Endodermal cell (in vitro differentiated cells): Measurements from ENCODE around the gene EEPD1. TPM values are rescaled to one million over a fixed set of nuclear protein-coding genes. Genes with fewer than 3 reads are reported as not detected.

Experiments
- DNase-seq: peaks from one replicate; pipeline ENCODE4 v3.0.0-alpha.2; 2017
- H3K27ac ChIP-seq: 2 replicates; pipeline ENCODE4 v1.5.1; 2013; ENCODE audit warnings: mild to moderate bottlenecking, low read depth, low read length, moderate library complexity
- H3K27me3 ChIP-seq: 2 replicates; pipeline ENCODE4 v1.6.1; 2013; ENCODE audit warnings: mild to moderate bottlenecking, low read length, moderate library complexity; ENCODE audit not compliant: insufficient read depth, control insufficient read depth, poor library complexity, severe bottlenecking
- H3K36me3 ChIP-seq: 2 replicates; pipeline ENCODE4 v1.7.0; 2013; ENCODE audit warnings: mild to moderate bottlenecking, low read length, moderate library complexity; ENCODE audit not compliant: control insufficient read depth, insufficient read depth
- H3K4me1 ChIP-seq: one replicate; pipeline ENCODE4 v1.7.0; 2013; ENCODE audit warnings: low read length; ENCODE audit not compliant: control insufficient read depth, insufficient read depth
- H3K4me3 ChIP-seq: 2 replicates; pipeline ENCODE4 v1.5.1; 2013; ENCODE audit warnings: mild to moderate bottlenecking, low read length, moderate library complexity
- H3K9ac ChIP-seq: 2 replicates; pipeline ENCODE4 v1.6.1; 2013; ENCODE audit warnings: mild to moderate bottlenecking, low read length, moderate library complexity; ENCODE audit not compliant: poor library complexity, severe bottlenecking; ENCODE audit errors: extremely low read depth
- H3K9me3 ChIP-seq: 2 replicates; pipeline ENCODE4 v1.6.1; 2013; ENCODE audit warnings: mild to moderate bottlenecking, low read length, moderate library complexity; ENCODE audit not compliant: control insufficient read depth
- H3K27ac Mint-ChIP-seq: 2 replicates; pipeline ENCODE4 v1.8.0; 2020; ENCODE audit warnings: mixed read lengths
- H3K27me3 Mint-ChIP-seq: 2 replicates; pipeline ENCODE4 v1.8.0; 2021; ENCODE audit warnings: mild to moderate bottlenecking, mixed read lengths; ENCODE audit not compliant: insufficient read depth
- H3K36me3 Mint-ChIP-seq: 2 replicates; pipeline ENCODE4 v1.8.0; 2020; ENCODE audit warnings: low read depth, mixed read lengths
- H3K4me1 Mint-ChIP-seq: 2 replicates; pipeline ENCODE4 v1.8.0; 2020; ENCODE audit warnings: mixed read lengths
- H3K4me3 Mint-ChIP-seq: 2 replicates; pipeline ENCODE4 v1.8.0; 2020; ENCODE audit warnings: mild to moderate bottlenecking, moderate library complexity, mixed read lengths
- H3K9me3 Mint-ChIP-seq: 2 replicates; pipeline ENCODE4 v1.8.0; 2020; ENCODE audit warnings: mild to moderate bottlenecking, mixed read lengths
- WGBS, 2 experiments: methylation state at CpG; one replicate each; pipeline versions ENCODE4 v1.1.5 to v1.1.7; 2013; ENCODE audit warnings: missing lambda C conversion rate in 2 of 2, mixed read lengths in 1 of 2; ENCODE audit not compliant: insufficient coverage in 1 of 2, insufficient read length in 1 of 2; 5-methylcytosine and 5-hydroxymethylcytosine counted together
- total RNA-seq, 2 donors: library from RNA; stranded (reverse); fragmentation: NEBNext Ultra II Directional in 1 of 2; extraction: Animal tissue kit (Norgen Biotek cat#: 25700) in 1 of 2; gene quantifications; 2 replicates in 1 of 2; 3 replicates in 1 of 2; pipeline ENCODE4 v1.2.1, GENCODE V29; 2021
- TF ChIP-seq, protein P1 (sequence below): fragments of 200-600 bp; sonication (generic); conservative IDR thresholded peaks from 2 replicates; pipeline ENCODE4 v1.5.0; 2021; ENCODE audit warnings: antibody characterized with exemption, mild to moderate bottlenecking

Gene EEPD1
- total RNA-seq, 2 donors from 2014 or later = 9.7 to 11.4 TPM

DNA sequence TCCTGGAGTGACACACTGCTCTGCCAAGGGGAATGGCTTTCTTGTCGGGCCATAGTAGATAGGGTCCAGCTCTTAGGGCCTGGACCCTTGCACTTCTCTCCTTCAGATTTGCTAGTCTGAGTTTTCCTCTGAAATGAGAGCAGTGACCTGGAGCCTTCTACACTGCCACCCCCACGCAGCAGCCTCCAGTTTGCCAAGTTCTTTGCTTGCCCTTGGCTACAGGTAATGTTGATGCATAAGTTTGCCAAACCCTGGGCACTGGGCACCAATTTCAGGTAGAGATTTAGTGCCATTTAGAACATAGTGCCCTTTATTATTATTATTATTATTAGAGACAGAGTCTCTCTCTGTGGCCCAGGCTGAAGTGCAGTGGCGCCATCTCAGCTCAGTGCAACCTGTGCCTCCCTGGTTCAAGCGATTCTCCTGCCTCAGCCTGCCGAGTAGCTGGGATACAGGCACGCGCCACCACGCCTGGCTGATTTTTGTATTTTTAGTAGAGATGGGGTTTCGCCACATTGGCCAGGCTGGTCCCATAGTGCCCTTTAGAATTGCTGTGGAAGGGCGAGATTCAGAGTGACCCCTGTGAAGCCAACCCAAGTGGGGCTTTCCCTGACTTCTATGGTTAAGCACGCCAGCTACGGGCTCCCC lies 14.5 kb downstream of the EEPD1 start:
- Histone ChIP-seq H3K27me3 (no peaks in the 10 kb centered on the region), H3K4me3 (no peak overlapping the region), H3K27ac (no peak overlapping the region), H3K36me3 (no peaks in the 10 kb centered on the region), H3K9ac (no peak overlapping the region), H3K9me3 (no peaks in the 10 kb centered on the region), H3K4me1 (no peaks in the 10 kb centered on the region)
- Mint-ChIP-seq H3K27me3 (no peaks in the 10 kb centered on the region), H3K36me3 (peaks cover 10% of the 10 kb centered on the region), H3K4me3 (no peak overlapping the region), H3K27ac (no peak overlapping the region), H3K9me3 (no peaks in the 10 kb centered on the region), H3K4me1 (peaks cover 12% of the 10 kb centered on the region)
- TF ChIP-seq, protein P1, sequence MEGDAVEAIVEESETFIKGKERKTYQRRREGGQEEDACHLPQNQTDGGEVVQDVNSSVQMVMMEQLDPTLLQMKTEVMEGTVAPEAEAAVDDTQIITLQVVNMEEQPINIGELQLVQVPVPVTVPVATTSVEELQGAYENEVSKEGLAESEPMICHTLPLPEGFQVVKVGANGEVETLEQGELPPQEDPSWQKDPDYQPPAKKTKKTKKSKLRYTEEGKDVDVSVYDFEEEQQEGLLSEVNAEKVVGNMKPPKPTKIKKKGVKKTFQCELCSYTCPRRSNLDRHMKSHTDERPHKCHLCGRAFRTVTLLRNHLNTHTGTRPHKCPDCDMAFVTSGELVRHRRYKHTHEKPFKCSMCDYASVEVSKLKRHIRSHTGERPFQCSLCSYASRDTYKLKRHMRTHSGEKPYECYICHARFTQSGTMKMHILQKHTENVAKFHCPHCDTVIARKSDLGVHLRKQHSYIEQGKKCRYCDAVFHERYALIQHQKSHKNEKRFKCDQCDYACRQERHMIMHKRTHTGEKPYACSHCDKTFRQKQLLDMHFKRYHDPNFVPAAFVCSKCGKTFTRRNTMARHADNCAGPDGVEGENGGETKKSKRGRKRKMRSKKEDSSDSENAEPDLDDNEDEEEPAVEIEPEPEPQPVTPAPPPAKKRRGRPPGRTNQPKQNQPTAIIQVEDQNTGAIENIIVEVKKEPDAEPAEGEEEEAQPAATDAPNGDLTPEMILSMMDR = no peak
- WGBS, 2 experiments = 91 to 95% methylated on average over 9 to 12 of the region's 12 CpGs
- no peak for DNase-seq

DNA sequence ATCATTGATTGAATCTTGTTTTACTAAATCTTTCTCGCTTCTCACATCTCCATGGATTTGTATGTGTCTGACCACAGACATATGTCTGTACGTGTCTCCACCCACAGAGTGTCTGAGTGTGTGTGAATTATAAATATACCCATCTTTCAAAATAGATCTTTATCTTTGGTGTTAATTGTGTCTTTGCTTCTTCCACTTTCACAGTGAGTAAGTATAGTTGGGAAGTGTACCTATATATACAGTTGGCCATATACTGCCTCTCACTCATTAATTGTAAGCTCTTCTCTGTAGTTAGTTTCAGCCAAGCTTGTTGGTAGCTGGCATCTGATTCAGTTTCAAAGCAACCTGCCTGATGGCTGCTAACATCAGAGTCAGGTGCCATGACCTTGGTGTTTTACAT lies 18.4 kb downstream of the EEPD1 start:
- peaks cover 13% of the 10 kb centered on the region for H3K36me3 Mint-ChIP-seq
- Histone ChIP-seq H3K9ac (no peak overlapping the region), H3K36me3 (no peaks in the 10 kb centered on the region), H3K4me3 (no peak overlapping the region), H3K27me3 (no peaks in the 10 kb centered on the region), H3K4me1 (no peaks in the 10 kb centered on the region), H3K27ac (no peak overlapping the region), H3K9me3 (no peaks in the 10 kb centered on the region)
- peaks cover 2% of the 10 kb centered on the region for H3K9me3 Mint-ChIP-seq
- no peak for DNase-seq
- H3K4me3 Mint-ChIP-seq = no peak overlapping the region
- peaks cover 5% of the 10 kb centered on the region for H3K4me1 Mint-ChIP-seq
- TF ChIP-seq, protein P1 = no peak
- no peak overlapping the region for H3K27ac Mint-ChIP-seq
- WGBS, 2 experiments = 33% methylated on average over 1 of the region's 2 CpGs; no CpG with 5 or more reads in 1 of the 2 experiments
- no peaks in the 10 kb centered on the region for H3K27me3 Mint-ChIP-seq

DNA sequence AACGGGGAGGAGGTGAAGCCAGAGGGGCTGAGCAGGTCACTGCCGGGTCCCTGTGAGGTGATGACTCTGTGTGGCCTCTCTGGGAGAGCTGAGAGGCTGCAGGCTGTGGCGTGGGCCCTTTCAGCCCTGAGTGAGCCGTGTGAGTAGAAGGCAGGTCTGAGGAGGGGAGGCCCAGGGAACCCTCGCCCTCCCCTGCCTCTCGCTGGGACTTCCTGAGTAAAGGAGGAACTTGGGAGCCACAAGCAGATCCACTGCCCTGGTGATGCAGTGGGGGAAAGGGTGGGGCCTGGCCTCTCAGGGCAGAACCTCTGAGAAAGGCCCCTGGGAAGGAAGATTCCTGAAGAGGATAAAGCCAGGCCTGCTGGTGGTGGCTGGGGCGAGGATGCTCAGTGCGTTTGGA lies 22.8 kb downstream of the EEPD1 start:
- no peaks in the 10 kb centered on the region for H3K27me3 ChIP-seq
- no peak for DNase-seq
- no peaks in the 10 kb centered on the region for H3K9me3 ChIP-seq
- Mint-ChIP-seq H3K36me3 (peaks cover 9% of the 10 kb centered on the region), H3K4me1 (no peaks in the 10 kb centered on the region), H3K4me3 (no peak overlapping the region), H3K27ac (no peak overlapping the region), H3K9me3 (peaks cover 2% of the 10 kb centered on the region), H3K27me3 (no peaks in the 10 kb centered on the region)
- no peak overlapping the region for H3K4me3 ChIP-seq
- TF ChIP-seq, protein P1 = no peak
- no peaks in the 10 kb centered on the region for H3K4me1 ChIP-seq
- H3K27ac ChIP-seq = no peak overlapping the region
- no peak overlapping the region for H3K9ac ChIP-seq
- no peaks in the 10 kb centered on the region for H3K36me3 ChIP-seq
- WGBS, 2 experiments = 91 to 100% methylated on average over 6 to 8 of the region's 8 CpGs
